HL-60 (cell line): Measurements from ENCODE around the gene NFATC1.

Experiments used
- CTCF ChIP-seq: IDR thresholded peaks from one replicate; pipeline ENCODE4 v1.5.1; 2011; ENCODE audit warnings: low read length, control low read depth, inconsistent platforms; ENCODE audit not compliant: insufficient read depth
- POLR2AphosphoS5 ChIP-seq: IDR thresholded peaks from 2 replicates; pipeline ENCODE4 v1.6.1; 2012; ENCODE audit warnings: low read depth

- no peak for TF ChIP-seq POLR2AphosphoS5
- TF ChIP-seq CTCF = no peak
These were observed 63.4 kb downstream of the NFATC1 start for GRCh38 chr18:79458917-79459803.
